HEK293 (cell line): ENCODE data around the gene ANGPT4.

Experiments used
- CTCF ChIA-PET: fragments of 350-600 bp; formaldehyde crosslinking; extraction: SDS; loops from one replicate; lab custom pipeline; 2021; ENCODE audit warnings: antibody characterized with exemption; lab: Yijun Ruan, JAX
- POLR2A ChIA-PET: fragments of 300-600 bp; formaldehyde crosslinking; extraction: SDS; loops from one replicate; lab custom pipeline; 2020; ENCODE audit warnings: antibody characterized with exemption, inconsistent platforms; lab: Yijun Ruan, JAX
- H3K27ac ChIP-seq: fragments of 200-500 bp; sonication (Bioruptor generic); 2 replicates; pipeline ENCODE4 v1.5.1; 2014; ENCODE audit warnings: low read depth, low read length, control low read depth, inconsistent platforms; ENCODE audit errors: extremely low read depth
- H3K36me3 ChIP-seq, 2 experiments: fragments of 200-500 bp in 1 of 2; sonication (Bioruptor generic) in 1 of 2; 1 replicate in 1 of 2; 2 replicates in 1 of 2; pipeline ENCODE4 v1.5.1; 2014 to 2017; ENCODE audit warnings: inconsistent platforms in 2 of 2, low read length in 2 of 2; ENCODE audit not compliant: control insufficient read depth in 2 of 2, insufficient read depth in 1 of 2
- H3K4me1 ChIP-seq: fragments of 200-500 bp; sonication (Bioruptor generic); 2 replicates; pipeline ENCODE4 v1.5.1; 2014; ENCODE audit warnings: mild to moderate bottlenecking, low read length, inconsistent platforms; ENCODE audit not compliant: control insufficient read depth, insufficient read depth
- H3K4me3 ChIP-seq: 2 replicates; pipeline ENCODE4 v1.5.1; 2011; ENCODE audit warnings: low read depth, mild to moderate bottlenecking, control low read depth, low read length, moderate library complexity
- H3K9me3 ChIP-seq: fragments of 200-500 bp; sonication (Bioruptor generic); 2 replicates; pipeline ENCODE4 v1.5.1; 2014; ENCODE audit warnings: low read depth, low read length, inconsistent platforms; ENCODE audit not compliant: control insufficient read depth, insufficient read depth
- SCRT1 ChIP-seq: fragments of 450-650 bp; formaldehyde crosslinking; IDR thresholded peaks from 2 replicates; pipeline ENCODE4 v1.5.1; 2016; ENCODE audit warnings: missing biosample characterization, missing genetic modification characterization, borderline replicate concordance
- ZNF114 ChIP-seq: fragments of 450-650 bp; formaldehyde crosslinking; IDR thresholded peaks from 2 replicates; pipeline ENCODE4 v1.5.0; 2017; ENCODE audit warnings: missing biosample characterization, missing genetic modification characterization
- ZNF138 ChIP-seq: fragments of 450-650 bp; formaldehyde crosslinking; IDR thresholded peaks from 2 replicates; pipeline ENCODE4 v1.5.1; 2016; ENCODE audit warnings: missing biosample characterization, missing genetic modification characterization, borderline replicate concordance
- ZNF169 ChIP-seq: fragments of 450-650 bp; formaldehyde crosslinking; IDR thresholded peaks from 2 replicates; pipeline ENCODE4 v1.5.1; 2016; ENCODE audit warnings: missing biosample characterization, missing genetic modification characterization
- ZNF274 ChIP-seq, 2 experiments: fragments of 200-500 bp in 1 of 2; fragments of 450-650 bp in 1 of 2; sonication (Bioruptor generic) in 1 of 2; formaldehyde crosslinking in 1 of 2; IDR thresholded peaks; 2 replicates each; pipeline versions ENCODE4 v1.5.1 to v1.6.1; 2014 to 2016; ENCODE audit warnings: borderline replicate concordance in 1 of 2, inconsistent platforms in 1 of 2, low read length in 1 of 2, missing biosample characterization in 1 of 2, missing genetic modification characterization in 1 of 2
- ZNF398 ChIP-seq: fragments of 450-650 bp; formaldehyde crosslinking; IDR thresholded peaks from 2 replicates; pipeline ENCODE4 v1.5.1; 2017; ENCODE audit warnings: missing biosample characterization, missing genetic modification characterization
- ZNF433 ChIP-seq: fragments of 450-650 bp; formaldehyde crosslinking; IDR thresholded peaks from 2 replicates; pipeline ENCODE4 v1.5.1; 2016; ENCODE audit warnings: missing biosample characterization, missing genetic modification characterization, low read depth
- ZNF558 ChIP-seq: fragments of 450-650 bp; formaldehyde crosslinking; IDR thresholded peaks from 2 replicates; pipeline ENCODE4 v1.5.1; 2016; ENCODE audit warnings: missing biosample characterization, missing genetic modification characterization
- ZNF610 ChIP-seq: fragments of 450-650 bp; formaldehyde crosslinking; IDR thresholded peaks from 2 replicates; pipeline ENCODE4 v1.5.1; 2016; ENCODE audit warnings: missing biosample characterization, missing genetic modification characterization, borderline replicate concordance
- ZNF623 ChIP-seq: fragments of 450-650 bp; formaldehyde crosslinking; IDR thresholded peaks from 2 replicates; pipeline ENCODE4 v1.5.1; 2016; ENCODE audit warnings: missing biosample characterization, missing genetic modification characterization
- ZNF639 ChIP-seq: fragments of 450-650 bp; formaldehyde crosslinking; IDR thresholded peaks from 2 replicates; pipeline ENCODE4 v1.5.1; 2016; ENCODE audit warnings: missing biosample characterization, missing genetic modification characterization
- ZNF660 ChIP-seq: fragments of 450-650 bp; IDR thresholded peaks from 2 replicates; pipeline ENCODE4 v1.5.1; 2018; ENCODE audit warnings: missing biosample characterization, mild to moderate bottlenecking, missing genetic modification characterization
- ZNF670 ChIP-seq: fragments of 450-650 bp; formaldehyde crosslinking; IDR thresholded peaks from 2 replicates; pipeline ENCODE4 v1.5.1; 2016; ENCODE audit warnings: missing biosample characterization, missing genetic modification characterization, low read depth
- ZNF747 ChIP-seq: fragments of 450-650 bp; formaldehyde crosslinking; IDR thresholded peaks from 2 replicates; pipeline ENCODE4 v1.5.1; 2016; ENCODE audit warnings: missing biosample characterization, missing genetic modification characterization
- ZNF768 ChIP-seq: fragments of 450-650 bp; formaldehyde crosslinking; IDR thresholded peaks from 2 replicates; pipeline ENCODE4 v1.5.1; 2018; ENCODE audit warnings: missing biosample characterization, mild to moderate bottlenecking, missing genetic modification characterization
- ZNF776 ChIP-seq: fragments of 450-650 bp; formaldehyde crosslinking; IDR thresholded peaks from 2 replicates; pipeline ENCODE4 v1.5.0; 2017; ENCODE audit warnings: missing biosample characterization, missing genetic modification characterization, borderline replicate concordance
- ZSCAN4 ChIP-seq: fragments of 450-650 bp; formaldehyde crosslinking; IDR thresholded peaks from 2 replicates; pipeline ENCODE4 v1.5.1; 2017; ENCODE audit warnings: missing biosample characterization, missing genetic modification characterization
- ZSCAN5A ChIP-seq: fragments of 450-650 bp; formaldehyde crosslinking; IDR thresholded peaks from 2 replicates; pipeline ENCODE4 v1.5.1; 2016; ENCODE audit warnings: missing biosample characterization, missing genetic modification characterization
- TF ChIP-seq, protein P1 (sequence below): fragments of 450-650 bp; formaldehyde crosslinking; IDR thresholded peaks from 2 replicates; pipeline ENCODE4 v1.5.1; 2016; ENCODE audit warnings: missing biosample characterization, missing genetic modification characterization
- TF ChIP-seq, protein P2 (sequence below): fragments of 450-650 bp; formaldehyde crosslinking; IDR thresholded peaks from 2 replicates; pipeline ENCODE4; 2016; ENCODE audit warnings: missing biosample characterization, missing genetic modification characterization

ANGPT4 gene

DNA sequence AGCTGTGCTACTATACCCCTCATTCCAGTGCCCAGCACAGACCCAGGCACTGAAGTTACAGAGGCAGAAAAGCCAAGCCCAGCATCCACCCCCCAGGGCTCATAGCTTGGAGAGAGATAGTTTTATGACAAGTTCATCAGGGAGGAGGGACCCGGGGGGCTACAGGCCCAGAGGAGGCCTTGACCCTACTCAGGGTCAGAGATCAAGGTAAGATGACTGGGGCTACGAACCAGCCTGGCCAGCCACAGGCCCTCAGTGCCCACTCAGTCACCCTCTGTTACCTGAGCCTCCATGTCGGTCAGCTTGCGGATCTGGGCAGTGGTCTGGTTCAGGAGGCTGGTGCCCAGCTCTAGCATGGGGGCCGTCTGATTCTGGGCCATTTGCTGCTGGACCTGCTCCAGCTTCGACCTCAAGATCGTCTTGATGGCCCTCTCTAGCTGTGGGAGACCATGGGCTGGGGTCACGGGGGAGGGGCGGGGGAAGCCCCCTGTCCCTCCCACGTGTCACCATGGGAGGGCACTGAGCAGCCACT lies 26.1 kb downstream of the ANGPT4 start:
- POLR2A ChIA-PET = no interaction called here
- Histone ChIP-seq H3K36me3 (no peaks in the 10 kb centered on the region), H3K27ac (no peak overlapping the region), H3K4me3 (no peak overlapping the region), H3K4me1 (no peaks in the 10 kb centered on the region), H3K9me3 (no peaks in the 10 kb centered on the region)
- CTCF ChIA-PET = interaction anchor here (1.0 kb wide), 1 partner anchor 147 kb away, joined by 4 read pairs; no protein-coding TSS in a partner anchor
- TF ChIP-seq ZNF558 (no peak), ZNF610 (no peak), ZNF747 (no peak), ZSCAN5A (tag by site-specific recombination) (no peak), ZNF433 (tag by site-specific recombination) (no peak), ZSCAN4 (tag by site-specific recombination) (no peak), ZNF660 (no peak), ZNF776 (tag by site-specific recombination) (no peak), ZNF768 (tag by site-specific recombination) (no peak), ZNF623 (tag by site-specific recombination) (no peak), ZNF169 (no peak), ZNF138 (no peak), ZNF670 (no peak), ZNF274 (IDR thresholded peaks at IDR 0.05; ENCODE audit: low read length) (no peak), ZNF274 (tag by site-specific recombination; IDR thresholded peaks at IDR 0.05; ENCODE audit: borderline replicate concordance) (no peak), ZNF639 (tag by site-specific recombination) (no peak), ZNF398 (tag by site-specific recombination) (no peak), ZNF114 (no peak), SCRT1 (tag by site-specific recombination) (no peak)
- TF ChIP-seq, protein P1, sequence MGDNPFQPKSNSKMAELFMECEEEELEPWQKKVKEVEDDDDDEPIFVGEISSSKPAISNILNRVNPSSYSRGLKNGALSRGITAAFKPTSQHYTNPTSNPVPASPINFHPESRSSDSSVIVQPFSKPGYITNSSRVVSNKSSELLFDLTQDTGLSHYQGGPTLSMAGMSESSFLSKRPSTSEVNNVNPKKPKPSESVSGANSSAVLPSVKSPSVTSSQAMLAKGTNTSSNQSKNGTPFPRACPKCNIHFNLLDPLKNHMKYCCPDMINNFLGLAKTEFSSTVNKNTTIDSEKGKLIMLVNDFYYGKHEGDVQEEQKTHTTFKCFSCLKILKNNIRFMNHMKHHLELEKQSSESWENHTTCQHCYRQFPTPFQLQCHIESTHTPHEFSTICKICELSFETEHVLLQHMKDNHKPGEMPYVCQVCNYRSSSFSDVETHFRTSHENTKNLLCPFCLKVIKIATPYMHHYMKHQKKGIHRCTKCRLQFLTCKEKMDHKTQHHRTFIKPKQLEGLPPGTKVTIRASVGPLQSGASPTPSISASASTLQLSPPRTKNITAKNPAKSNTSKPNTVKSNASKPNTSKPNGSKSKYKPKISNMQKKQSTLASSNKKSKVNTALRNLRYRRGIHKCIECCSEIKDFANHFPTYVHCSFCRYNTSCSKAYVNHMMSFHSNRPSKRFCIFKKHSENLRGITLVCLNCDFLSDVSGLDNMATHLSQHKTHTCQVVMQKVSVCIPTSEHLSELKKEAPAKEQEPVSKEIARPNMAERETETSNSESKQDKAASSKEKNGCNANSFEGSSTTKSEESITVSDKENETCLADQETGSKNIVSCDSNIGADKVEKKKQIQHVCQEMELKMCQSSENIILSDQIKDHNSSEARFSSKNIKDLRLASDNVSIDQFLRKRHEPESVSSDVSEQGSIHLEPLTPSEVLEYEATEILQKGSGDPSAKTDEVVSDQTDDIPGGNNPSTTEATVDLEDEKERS (tag by site-specific recombination) = no peak
- TF ChIP-seq, protein P2, sequence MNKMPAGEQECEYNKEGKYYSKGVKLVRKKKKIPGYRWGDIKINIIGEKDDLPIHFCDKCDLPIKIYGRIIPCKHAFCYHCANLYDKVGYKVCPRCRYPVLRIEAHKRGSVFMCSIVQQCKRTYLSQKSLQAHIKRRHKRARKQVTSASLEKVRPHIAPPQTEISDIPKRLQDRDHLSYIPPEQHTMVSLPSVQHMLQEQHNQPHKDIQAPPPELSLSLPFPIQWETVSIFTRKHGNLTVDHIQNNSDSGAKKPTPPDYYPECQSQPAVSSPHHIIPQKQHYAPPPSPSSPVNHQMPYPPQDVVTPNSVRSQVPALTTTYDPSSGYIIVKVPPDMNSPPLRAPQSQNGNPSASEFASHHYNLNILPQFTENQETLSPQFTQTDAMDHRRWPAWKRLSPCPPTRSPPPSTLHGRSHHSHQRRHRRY (tag by site-specific recombination) = no peak
